ENCODE results near the gene CAMK2B.

CAMK2B gene

DNA sequence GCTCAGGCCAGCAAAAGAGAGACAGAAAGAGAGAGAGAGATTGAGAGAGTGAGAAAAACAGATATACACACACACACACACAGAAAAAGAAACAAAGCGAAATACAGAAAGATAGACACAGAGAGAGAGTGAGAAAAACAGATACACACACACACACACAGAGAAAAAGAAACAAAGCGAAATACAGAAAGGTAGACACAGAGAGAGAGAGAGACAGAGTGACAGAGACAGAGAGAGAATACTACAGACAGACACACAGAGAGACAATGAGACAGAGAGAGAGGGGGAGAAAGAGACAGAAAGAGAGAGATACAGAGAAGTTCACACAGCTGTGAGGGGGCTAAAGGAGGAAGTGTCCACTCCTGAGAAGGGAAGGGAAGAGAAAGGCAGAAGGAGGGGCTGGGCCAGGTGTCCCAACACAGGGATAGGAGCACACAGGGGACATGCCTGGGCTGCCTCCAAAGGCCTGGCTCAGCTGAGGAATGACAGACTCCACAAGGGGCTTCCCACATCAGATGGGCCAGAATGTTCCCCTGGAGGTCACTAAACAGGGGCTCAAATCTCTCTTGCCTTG, 140.4 kb downstream of the CAMK2B start:
- no peak overlapping the region for H3K27ac ChIP-seq
- TF ChIP-seq ZFX (IDR thresholded peaks at IDR 0.05) = no peak
- TF ChIP-seq, protein P1, sequence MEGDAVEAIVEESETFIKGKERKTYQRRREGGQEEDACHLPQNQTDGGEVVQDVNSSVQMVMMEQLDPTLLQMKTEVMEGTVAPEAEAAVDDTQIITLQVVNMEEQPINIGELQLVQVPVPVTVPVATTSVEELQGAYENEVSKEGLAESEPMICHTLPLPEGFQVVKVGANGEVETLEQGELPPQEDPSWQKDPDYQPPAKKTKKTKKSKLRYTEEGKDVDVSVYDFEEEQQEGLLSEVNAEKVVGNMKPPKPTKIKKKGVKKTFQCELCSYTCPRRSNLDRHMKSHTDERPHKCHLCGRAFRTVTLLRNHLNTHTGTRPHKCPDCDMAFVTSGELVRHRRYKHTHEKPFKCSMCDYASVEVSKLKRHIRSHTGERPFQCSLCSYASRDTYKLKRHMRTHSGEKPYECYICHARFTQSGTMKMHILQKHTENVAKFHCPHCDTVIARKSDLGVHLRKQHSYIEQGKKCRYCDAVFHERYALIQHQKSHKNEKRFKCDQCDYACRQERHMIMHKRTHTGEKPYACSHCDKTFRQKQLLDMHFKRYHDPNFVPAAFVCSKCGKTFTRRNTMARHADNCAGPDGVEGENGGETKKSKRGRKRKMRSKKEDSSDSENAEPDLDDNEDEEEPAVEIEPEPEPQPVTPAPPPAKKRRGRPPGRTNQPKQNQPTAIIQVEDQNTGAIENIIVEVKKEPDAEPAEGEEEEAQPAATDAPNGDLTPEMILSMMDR (conservative IDR thresholded peaks at IDR 0.05) = no peak

DNA sequence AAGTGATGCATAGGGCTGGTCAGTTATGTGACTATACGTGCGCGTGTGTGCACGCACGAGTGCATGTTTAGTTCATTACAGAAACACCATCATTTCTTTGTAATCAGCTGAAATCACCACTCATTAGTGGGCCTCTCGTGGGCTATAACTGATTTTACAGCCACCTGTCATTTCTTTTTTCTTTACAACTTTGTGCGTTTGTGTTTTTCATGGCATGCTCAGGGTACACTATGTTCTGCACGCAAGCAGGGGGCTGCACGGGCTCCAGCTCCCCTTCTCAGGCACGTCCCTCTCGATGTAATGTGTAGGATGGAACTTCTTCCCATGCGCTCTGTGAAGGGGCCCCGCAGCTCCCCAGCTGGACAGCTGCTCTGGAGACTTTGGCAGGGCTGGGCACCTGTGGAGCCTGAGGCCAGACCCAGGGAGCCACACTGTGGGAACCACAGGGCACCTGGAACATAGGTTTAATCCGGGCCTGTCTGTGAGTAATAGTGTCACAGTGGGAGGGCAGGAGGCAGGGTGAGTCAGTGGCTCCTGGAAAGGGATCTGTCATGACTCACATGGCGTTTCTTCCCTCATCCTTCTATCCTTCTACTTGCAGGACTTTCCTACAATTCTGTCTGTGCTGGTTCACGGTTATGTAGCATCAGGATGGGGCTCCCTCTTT, 141.1 kb downstream of the CAMK2B start:
- no peak overlapping the region for H3K27ac ChIP-seq
- no peak for TF ChIP-seq ZFX (IDR thresholded peaks at IDR 0.05)
- TF ChIP-seq, protein P1 (conservative IDR thresholded peaks at IDR 0.05) = no peak

DNA sequence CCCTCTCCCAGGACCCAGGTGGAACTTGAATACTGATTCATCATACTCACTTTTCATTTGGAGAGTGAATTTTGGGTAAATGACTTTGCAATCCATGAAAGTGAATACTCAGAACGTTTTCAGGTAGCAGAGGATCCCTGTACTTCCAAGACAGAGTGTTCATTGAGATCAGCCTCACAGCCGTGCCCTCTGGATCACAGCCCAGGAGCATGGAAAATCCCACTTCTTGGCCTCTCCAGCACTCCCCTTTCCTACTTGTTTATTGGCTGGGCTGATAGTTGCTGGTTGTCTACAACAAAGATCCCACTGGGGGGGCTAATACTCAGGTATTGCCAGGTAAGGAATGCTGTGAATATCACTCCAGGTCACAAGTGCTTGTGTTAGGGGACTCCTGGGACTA, 142.0 kb downstream of the CAMK2B start:
- TF ChIP-seq ZFX (IDR thresholded peaks at IDR 0.05) = no peak
- TF ChIP-seq, protein P1 (conservative IDR thresholded peaks at IDR 0.05) = no peak
- no peak overlapping the region for H3K27ac ChIP-seq

DNA sequence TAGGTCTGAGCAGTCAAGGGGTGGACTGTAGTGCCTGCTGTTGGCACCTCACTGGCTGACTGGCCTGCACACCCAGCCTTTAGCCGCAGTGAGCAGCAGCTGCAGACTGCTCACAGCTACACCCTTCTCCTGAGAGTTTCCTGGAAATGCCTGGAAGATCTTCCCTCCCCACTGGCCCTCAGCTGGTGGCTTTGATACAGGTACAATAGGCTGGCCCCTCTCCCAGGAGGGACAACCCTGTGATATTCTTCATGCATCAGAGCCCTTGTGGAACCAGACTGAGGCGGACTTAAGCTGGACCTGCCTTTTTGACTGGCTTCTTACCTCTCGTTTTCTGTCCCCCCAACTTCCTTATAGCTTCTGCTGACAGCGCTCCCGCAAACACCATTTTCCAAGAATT, 142.6 kb downstream of the CAMK2B start:
- TF ChIP-seq, protein P1 (conservative IDR thresholded peaks at IDR 0.05) = no peak
- no peak for TF ChIP-seq ZFX (IDR thresholded peaks at IDR 0.05)
- no peak overlapping the region for H3K27ac ChIP-seq

DNA sequence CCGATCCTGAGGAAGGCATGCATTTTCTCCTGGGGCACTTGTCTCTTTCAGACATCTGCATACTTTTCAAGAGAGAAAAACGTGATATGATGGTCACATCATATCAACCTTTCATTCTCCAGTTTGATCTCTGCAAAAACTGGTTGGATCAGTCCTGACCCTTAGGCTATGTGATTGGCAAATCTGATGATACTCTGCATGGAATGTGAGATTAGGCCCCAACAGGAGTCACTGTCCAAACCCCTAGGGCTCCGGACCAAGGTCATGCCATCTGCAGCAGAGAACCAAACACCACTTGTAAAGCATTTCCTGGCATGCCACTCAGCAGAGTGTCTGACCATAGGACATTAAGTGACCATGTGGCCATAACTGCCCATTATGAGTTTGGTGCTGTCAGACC, 144.8 kb downstream of the CAMK2B start:
- no peak overlapping the region for H3K27ac ChIP-seq
- TF ChIP-seq, protein P1 (conservative IDR thresholded peaks at IDR 0.05) = no peak
- no peak for TF ChIP-seq ZFX (IDR thresholded peaks at IDR 0.05)

DNA sequence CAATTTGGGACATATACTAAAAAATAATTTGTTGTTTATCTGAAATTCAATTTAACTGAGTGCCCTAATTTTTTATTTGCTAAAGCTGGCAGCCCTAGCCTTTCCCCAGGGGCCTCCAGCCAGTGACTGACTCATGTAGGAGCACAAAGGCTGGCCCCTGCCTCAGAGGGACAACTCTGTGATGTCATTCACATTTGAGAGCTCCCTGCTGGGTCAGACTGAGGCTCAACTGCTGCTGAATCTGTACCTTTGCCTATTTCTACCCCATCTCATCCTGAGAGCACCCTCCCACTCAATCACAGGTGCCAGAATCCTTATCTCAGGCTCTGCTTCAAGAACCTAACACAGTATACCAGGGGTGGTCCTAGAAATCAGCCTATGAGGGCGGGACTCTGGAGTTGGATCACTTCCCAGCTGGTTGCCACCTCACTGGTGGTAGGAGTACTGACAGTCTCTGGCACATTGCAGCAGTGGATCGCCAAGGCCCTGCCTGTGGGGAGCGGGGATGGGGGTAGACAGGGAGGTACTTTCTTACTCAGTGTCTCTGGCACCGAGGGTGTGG, 147.7 kb downstream of the CAMK2B start:
- H3K27ac ChIP-seq = no peak overlapping the region
- no peak for TF ChIP-seq ZFX (IDR thresholded peaks at IDR 0.05)

DNA sequence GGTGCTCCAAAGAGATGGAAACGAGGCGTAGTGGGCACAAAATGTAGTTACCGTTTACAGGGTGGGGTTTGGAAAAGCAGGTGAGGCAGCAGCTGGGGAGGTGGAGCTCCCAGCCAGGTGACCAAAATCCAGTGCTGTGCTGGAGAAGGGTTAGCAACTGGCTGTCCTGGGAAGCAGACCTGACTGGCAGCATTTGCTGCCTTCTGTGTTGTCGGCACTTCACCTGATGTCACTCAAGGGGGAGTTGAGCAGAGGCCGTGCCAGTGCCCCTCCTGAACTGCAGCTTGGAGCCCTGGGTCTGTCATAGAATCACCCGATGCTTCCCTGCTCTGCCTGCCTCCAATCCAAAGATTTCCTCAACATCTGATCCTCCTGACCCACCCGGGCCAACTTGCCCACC, 148.9 kb downstream of the CAMK2B start:
- no peak for TF ChIP-seq ZFX (IDR thresholded peaks at IDR 0.05)
- TF ChIP-seq, protein P1 (conservative IDR thresholded peaks at IDR 0.05) = no peak
- no peak overlapping the region for H3K27ac ChIP-seq
